Adrenal gland (tissue), 12 donors: ENCODE data around the gene GLIPR1L1. TPM values are rescaled to one million over a fixed set of nuclear protein-coding genes. Genes with fewer than 3 reads are reported as not detected.
A peak's percentile ranks its signal among the peaks of the same experiment; 100 is the strongest.
"Not testable (repeated sequence)": the region's sequence is repeated elsewhere in the genome, so short reads cannot be mapped to it uniquely, and the experiment has no call there.

Experiments
- DNase-seq, 7 donors: peaks; one replicate each; pipeline ENCODE4 v3.0.0-alpha.2; 2019 to 2020
- H3K27ac ChIP-seq, 5 donors: fragments of 200-600 bp; sonication (generic) in 4 of 5; 1 replicate in 3 of 5; 2 replicates in 2 of 5; pipeline versions ENCODE4 v1.5.1 to v1.8.0; 2016 to 2020; ENCODE audit warnings: mild to moderate bottlenecking in 1 of 5
- H3K27me3 ChIP-seq: fragments of 200-600 bp; 2 replicates; pipeline ENCODE4 v1.8.0; 2021
- H3K36me3 ChIP-seq, 2 donors: fragments of 200-600 bp; replicated peaks in 1 of 2; 1 replicate in 1 of 2; 2 replicates in 1 of 2; pipeline versions ENCODE4 v1.5.1 to v1.8.0; 2018 to 2022
- H3K4me1 ChIP-seq, 2 donors: fragments of 200-600 bp; replicated peaks in 1 of 2; 1 replicate in 1 of 2; 2 replicates in 1 of 2; pipeline versions ENCODE4 v1.5.1 to v1.8.0; 2018 to 2021
- H3K4me3 ChIP-seq, 4 donors: fragments of 200-600 bp; sonication (generic) in 3 of 4; one replicate each; pipeline ENCODE4 v1.5.1; 2016 to 2018
- H3K9me3 ChIP-seq, 3 donors: fragments of 200-600 bp; sonication (generic) in 1 of 3; replicated peaks in 1 of 3; 1 replicate in 2 of 3; 2 replicates in 1 of 3; pipeline versions ENCODE4 v1.5.1 to v1.8.0; 2016 to 2021
- POLR2A ChIP-seq, 2 donors: fragments of 450-650 bp; IDR thresholded peaks; one replicate each; pipeline ENCODE4 v1.6.1; 2017; ENCODE audit warnings: antibody characterized with exemption in 2 of 2, mild to moderate bottlenecking in 2 of 2, moderate library complexity in 1 of 2
- WGBS, 4 donors: extraction: QIAGEN DNeasy Blood & Tissue Kit in 2 of 4; methylation state at CpG; one replicate each; pipeline versions ENCODE4 v1.1.5 to v1.1.7; 2013 to 2017; 5-methylcytosine and 5-hydroxymethylcytosine counted together
- intact Hi-C, 2 donors: fragments of 100-400 bp; cut with DNase I; formaldehyde crosslinking; loops; one replicate each; pipeline versions ENCODE4 v1.14.1 to v1.15.0; 2022 to 2023
- polyA plus RNA-seq, 3 donors: library from polyadenylated mRNA; stranded (reverse); fragments of 200-250 nt in 2 of 3; fragments of 350-450 nt in 1 of 3; fragmentation: Illumina TruSeq in 1 of 3; extraction: RNeasy Lipid Tissue Mini Kit (QIAGEN cat#74804) in 1 of 3; gene quantifications; one replicate each; pipeline ENCODE4 v1.2.3, GENCODE V29; 2013 to 2014
- total RNA-seq, 9 donors: library from RNA; depleted of rRNA in 4 of 9; stranded (reverse); fragments of >200 nt in 4 of 9; fragments of 120-200 nt in 1 of 9; fragmentation: NEBNext Ultra II Directional in 1 of 9; extraction: Animal tissue kit (Norgen Biotek cat#: 25700) in 1 of 9; gene quantifications; one replicate each; pipeline versions ENCODE4 v1.1.0 to v1.2.4, GENCODE V29; 2013 to 2023
- TF ChIP-seq, protein P1 (sequence below), 6 experiments: fragments of 450-650 bp in 4 of 6; fragments of 200-600 bp in 2 of 6; sonication (generic) in 1 of 6; IDR thresholded peaks; 1 replicate in 5 of 6; 2 replicates in 1 of 6; pipeline versions ENCODE4 v1.5.1 to v1.8.0; 2016 to 2021; ENCODE audit warnings: antibody characterized with exemption in 6 of 6, mild to moderate bottlenecking in 2 of 6, moderate library complexity in 1 of 6
- donor health status: healthy with polysubstance abuse.
- donor health status: Bipolar disorder and iron deficiency.
- donor health status: DM: yes; HTN: yes; CAD: no.
- donor health status: DM: no; HTN: no; CAD: no.
- donor health status: DM: no; HTN: no; CAD: no.
- donor health status: DM: yes; HTN: yes; CAD: no.

The GLIPR1L1 gene
- total and polyA plus RNA-seq, 12 donors: not detected

DNA sequence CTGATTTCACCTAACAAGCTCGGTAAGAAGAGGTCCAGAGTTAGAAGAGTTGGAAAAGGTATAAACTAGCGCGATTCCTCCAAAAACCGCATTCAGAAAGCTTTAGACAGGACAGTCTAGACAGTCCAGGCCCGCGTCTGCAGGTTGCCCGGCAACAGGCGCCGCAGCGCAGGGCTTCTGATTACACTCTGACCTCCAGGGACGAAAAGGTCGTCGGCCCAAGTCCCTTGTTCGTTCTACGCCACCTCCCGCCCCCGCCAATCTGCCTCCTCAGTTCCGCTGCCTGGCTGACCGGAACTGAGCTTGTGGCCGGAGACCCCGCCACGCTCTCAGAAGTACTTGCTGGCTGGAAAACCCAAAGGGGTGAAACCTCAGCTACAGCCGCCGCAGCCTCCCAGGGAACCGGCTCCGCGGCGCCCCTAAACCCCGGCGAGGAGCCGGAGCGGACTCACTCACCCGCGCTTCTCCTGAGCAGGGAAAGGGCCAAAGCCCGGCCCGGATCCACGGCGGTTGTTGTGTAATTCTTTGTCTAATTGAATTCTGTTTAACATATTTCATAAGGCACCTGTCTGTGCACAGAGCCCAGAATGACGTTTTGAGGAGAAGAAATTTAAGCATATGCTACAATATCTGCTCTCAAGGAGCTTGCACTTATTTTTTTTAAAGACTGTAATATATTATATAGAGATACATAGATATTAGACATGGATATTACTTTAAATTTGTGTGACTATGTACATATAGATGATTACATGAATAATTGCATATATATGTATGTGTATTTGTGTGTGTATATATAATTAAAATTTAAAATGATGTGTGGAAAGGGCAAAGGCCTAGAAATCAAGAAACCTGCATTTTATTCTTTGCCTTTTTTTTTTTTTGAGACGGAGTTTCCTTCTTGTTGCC, 4.3 kb upstream of the GLIPR1L1 start, which contains the start of gene CAPS2:
CAPS2 (minus strand) TSS at position 407 of the 909 bp plus-strand sequence. CDS start 3,826 bp downstream, outside the sequence.
- intact Hi-C loops: loop anchor here in 1 of 2 donors (10.0 kb wide), 2 partner anchors 55 to 175 kb away; no protein-coding TSS in a partner anchor
- peak within 1 kb of the TSS in 3 of 5 donors; percentile 45 to 80 (median 63) for H3K27ac ChIP-seq

DNA sequence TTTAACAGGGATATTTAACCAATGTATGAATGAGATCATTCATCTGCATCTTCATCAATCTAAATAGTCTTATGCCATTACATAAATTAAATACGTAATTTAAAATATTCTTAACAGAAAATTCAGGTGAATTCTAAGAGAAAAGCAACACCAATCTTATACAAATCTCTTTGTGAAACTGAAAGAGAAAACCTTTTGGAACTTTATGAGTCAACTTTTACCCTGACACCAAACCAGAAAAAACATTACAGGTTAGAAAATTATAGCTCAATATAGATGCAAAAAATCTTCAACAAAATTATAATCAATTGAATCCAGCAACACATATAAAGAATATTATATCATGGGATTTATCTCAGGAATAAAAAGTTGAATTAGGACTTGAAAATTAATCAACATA, 3.4 kb downstream of the GLIPR1L1 start:
- no peak for TF ChIP-seq POLR2A (IDR thresholded peaks at IDR 0.05)
- TF ChIP-seq, protein P1, sequence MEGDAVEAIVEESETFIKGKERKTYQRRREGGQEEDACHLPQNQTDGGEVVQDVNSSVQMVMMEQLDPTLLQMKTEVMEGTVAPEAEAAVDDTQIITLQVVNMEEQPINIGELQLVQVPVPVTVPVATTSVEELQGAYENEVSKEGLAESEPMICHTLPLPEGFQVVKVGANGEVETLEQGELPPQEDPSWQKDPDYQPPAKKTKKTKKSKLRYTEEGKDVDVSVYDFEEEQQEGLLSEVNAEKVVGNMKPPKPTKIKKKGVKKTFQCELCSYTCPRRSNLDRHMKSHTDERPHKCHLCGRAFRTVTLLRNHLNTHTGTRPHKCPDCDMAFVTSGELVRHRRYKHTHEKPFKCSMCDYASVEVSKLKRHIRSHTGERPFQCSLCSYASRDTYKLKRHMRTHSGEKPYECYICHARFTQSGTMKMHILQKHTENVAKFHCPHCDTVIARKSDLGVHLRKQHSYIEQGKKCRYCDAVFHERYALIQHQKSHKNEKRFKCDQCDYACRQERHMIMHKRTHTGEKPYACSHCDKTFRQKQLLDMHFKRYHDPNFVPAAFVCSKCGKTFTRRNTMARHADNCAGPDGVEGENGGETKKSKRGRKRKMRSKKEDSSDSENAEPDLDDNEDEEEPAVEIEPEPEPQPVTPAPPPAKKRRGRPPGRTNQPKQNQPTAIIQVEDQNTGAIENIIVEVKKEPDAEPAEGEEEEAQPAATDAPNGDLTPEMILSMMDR (IDR thresholded peaks at IDR 0.05): no peak
- no peak overlapping the region for H3K4me3 ChIP-seq
- peaks cover 0 to 9% of the 10 kb centered on the region in 2 donors for H3K4me1 ChIP-seq
- 85 to 96% (median 91%) methylated on average over 1 of the region's 1 CpG for WGBS, 4 donors
- no peak for DNase-seq
- intact Hi-C loops: loop anchor here in 1 of 2 donors (10.0 kb wide), 2 partner anchors 47 to 167 kb away; no protein-coding TSS in a partner anchor
- no peaks in the 10 kb centered on the region for H3K36me3 ChIP-seq
- H3K9me3 ChIP-seq: no peaks in the 10 kb centered on the region
- no peak overlapping the region for H3K27ac ChIP-seq
- H3K27me3 ChIP-seq: no peaks in the 10 kb centered on the region

More for the DNA sequence above, 4.3 kb upstream of the GLIPR1L1 start, which contains the start of gene CAPS2:
- peak; percentile 81 to 90 (median 84) for DNase-seq
- Histone ChIP-seq H3K36me3 (no peaks in the 10 kb centered on the region), H3K9me3 (no peaks in the 10 kb centered on the region), H3K4me1 (peaks cover 0 to 17% of the 10 kb centered on the region in 2 donors), H3K27me3 (no peaks in the 10 kb centered on the region), H3K4me3 (peak within 1 kb of the TSS in 2 of 4 donors; percentile 80 to 93)
- TF ChIP-seq, protein P1 (IDR thresholded peaks at IDR 0.05): peak in 1 of 6 experiments; percentile 40
- peak; percentile 20 to 93 for TF ChIP-seq POLR2A (IDR thresholded peaks at IDR 0.05)
- 3 to 11% (median 3%) methylated on average over 9 to 40 of the region's 40 CpGs for WGBS, 4 donors

DNA sequence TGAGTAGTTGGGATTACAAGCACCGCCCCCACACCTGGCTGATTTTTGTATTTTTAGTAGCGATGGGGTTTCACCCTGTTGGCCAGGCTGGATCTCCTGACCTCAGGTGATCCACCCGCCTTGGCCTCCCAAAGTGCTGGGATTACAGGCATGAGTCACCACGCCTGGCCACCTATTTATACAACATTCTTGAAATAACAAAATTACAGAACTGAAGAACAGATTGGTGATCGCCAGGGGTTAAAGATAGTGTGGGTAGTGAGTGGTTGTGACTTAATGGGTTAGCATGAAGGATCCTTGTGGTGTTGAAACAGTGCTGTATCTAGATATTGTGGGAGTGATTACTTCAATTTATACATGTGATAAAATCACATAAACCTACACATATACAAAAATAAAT, 7.4 kb downstream of the GLIPR1L1 start:
- Histone ChIP-seq H3K36me3 (no peaks in the 10 kb centered on the region), H3K27ac (no peak overlapping the region), H3K4me1 (no peaks in the 10 kb centered on the region), H3K4me3 (no peak overlapping the region), H3K27me3 (no peaks in the 10 kb centered on the region), H3K9me3 (no peaks in the 10 kb centered on the region)
- 93 to 95% (median 94%) methylated on average over 5 of the region's 5 CpGs for WGBS, 4 donors
- no peak for DNase-seq
- intact Hi-C loops: no loop called here
- TF ChIP-seq POLR2A (IDR thresholded peaks at IDR 0.05): no peak
- TF ChIP-seq, protein P1 (IDR thresholded peaks at IDR 0.05): no peak

DNA sequence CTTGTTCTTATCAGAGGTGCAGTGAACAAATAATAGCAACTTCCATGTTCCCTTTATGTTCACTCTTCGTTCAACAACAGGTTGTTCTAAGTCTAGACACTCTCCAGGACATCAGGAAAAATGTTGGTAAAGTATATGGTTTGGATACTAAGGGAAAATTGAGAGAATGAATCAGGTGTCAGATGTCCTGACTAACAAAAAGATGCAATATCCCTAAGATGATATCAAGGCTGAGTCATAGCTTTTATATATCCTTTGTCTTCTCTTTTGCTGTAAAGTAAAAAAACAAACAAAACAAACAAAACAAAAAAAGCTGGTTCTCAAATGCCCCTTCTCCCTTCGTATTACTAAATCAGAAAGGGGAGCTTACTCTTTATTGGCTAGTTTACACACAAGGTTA, 11.1 kb downstream of the GLIPR1L1 start:
- no peak for DNase-seq
- 89 to 94% (median 90%) methylated on average over 2 of the region's 2 CpGs for WGBS, 4 donors
- intact Hi-C loops: no loop called here

DNA sequence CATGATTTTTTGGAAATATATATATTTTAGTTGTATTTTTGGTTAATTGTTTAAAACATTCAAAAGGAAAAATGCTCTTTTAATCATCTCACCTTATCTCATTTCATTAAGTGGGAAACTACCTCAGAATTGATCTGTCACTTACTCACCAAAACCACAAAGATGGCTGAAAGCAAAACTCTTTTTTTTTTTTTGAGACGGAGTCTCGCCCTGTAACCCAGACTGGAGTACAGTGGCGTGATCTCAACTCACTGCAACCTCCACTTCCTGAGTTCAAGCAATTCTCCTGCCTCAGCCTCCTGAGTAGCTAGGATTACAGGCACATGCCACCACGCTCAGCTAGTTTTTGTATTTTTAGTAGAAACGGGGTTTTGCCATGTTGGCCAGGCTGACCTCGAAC, 11.7 kb downstream of the GLIPR1L1 start:
- H3K9me3 ChIP-seq, H3K4me3 ChIP-seq, intact Hi-C loops, H3K27me3 ChIP-seq, DNase-seq, H3K4me1 ChIP-seq, H3K27ac ChIP-seq, H3K36me3 ChIP-seq: not testable (repeated sequence)
- 80 to 94% (median 93%) methylated on average over 6 of the region's 6 CpGs for WGBS, 4 donors

More for the DNA sequence above, 11.1 kb downstream of the GLIPR1L1 start:
- no peak overlapping the region for H3K27ac ChIP-seq
- H3K4me3 ChIP-seq: no peak overlapping the region
- no peaks in the 10 kb centered on the region for H3K27me3 ChIP-seq
- H3K4me1 ChIP-seq: no peaks in the 10 kb centered on the region
- no peaks in the 10 kb centered on the region for H3K36me3 ChIP-seq
- H3K9me3 ChIP-seq: no peaks in the 10 kb centered on the region
- TF ChIP-seq, protein P1 (IDR thresholded peaks at IDR 0.05): no peak
- TF ChIP-seq POLR2A (IDR thresholded peaks at IDR 0.05): no peak
